GM21367 (cell line): ENCODE data around the gene TRIM28.

ENCODE experiments used
- ATAC-seq: cut with Tn5 transposase; IDR thresholded peaks from one replicate; pipeline ENCODE4 v1.9.1; 2021; ENCODE audit not compliant: unreplicated experiment

Gene TRIM28

GRCh38 chr19:58559275-58560006, 15.6 kb downstream of the TRIM28 start:
- ATAC-seq = peak; percentile 14

- no peak for ATAC-seq
These were observed 16.4 kb downstream of the TRIM28 start for GRCh38 chr19:58560007-58560887.

- no peak for ATAC-seq
These were observed 17.1 kb downstream of the TRIM28 start for GRCh38 chr19:58560921-58561320.

- no peak for ATAC-seq
These were observed 17.7 kb downstream of the TRIM28 start for GRCh38 chr19:58561373-58562121.

- ATAC-seq = no peak
These were observed 18.5 kb downstream of the TRIM28 start for GRCh38 chr19:58562122-58563033.

GRCh38 chr19:58563034-58563573, 19.2 kb downstream of the TRIM28 start:
- no peak for ATAC-seq

- no peak for ATAC-seq
These were observed 20.0 kb downstream of the TRIM28 start for GRCh38 chr19:58563823-58564222.

- no peak for ATAC-seq
These were observed 23.1 kb downstream of the TRIM28 start for GRCh38 chr19:58566989-58567388.

GRCh38 chr19:58568453-58569130, 24.7 kb downstream of the TRIM28 start:
- ATAC-seq = no peak

GRCh38 chr19:58569191-58569942, 25.5 kb downstream of the TRIM28 start:
- no peak for ATAC-seq

GRCh38 chr19:58569943-58570670, 26.2 kb downstream of the TRIM28 start:
- ATAC-seq = no peak

- ATAC-seq = no peak
These were observed 27.1 kb downstream of the TRIM28 start for GRCh38 chr19:58570770-58571574.

- no peak for ATAC-seq
These were observed 27.7 kb downstream of the TRIM28 start for GRCh38 chr19:58571575-58571947.

GRCh38 chr19:58572026-58572817, 28.4 kb downstream of the TRIM28 start:
- ATAC-seq = no peak

- ATAC-seq = peak; percentile 37
These were observed 29.2 kb downstream of the TRIM28 start, which contains the start of gene MZF1 for GRCh38 chr19:58572818-58573657. MZF1 (minus strand) TSS chr19:58573335; CDS start chr19:58571389, 1,946 bp downstream.
